DMS79 treated with DMSO at 0.1 percent for 48 hours (cell line): ENCODE measurements around the gene CHFR.
"Not testable (repeated sequence)": the region's sequence is repeated elsewhere in the genome, so short reads cannot be mapped to it uniquely, and the experiment has no call there.

Experiments
- DNase-seq: peaks from one replicate; lab custom pipeline; 2025; lab: John Stamatoyannopoulos, UW

The CHFR gene

GRCh38 chr12:132874175-132874574 lies 13.2 kb downstream of the CHFR start:
- DNase-seq = no peak

DNA sequence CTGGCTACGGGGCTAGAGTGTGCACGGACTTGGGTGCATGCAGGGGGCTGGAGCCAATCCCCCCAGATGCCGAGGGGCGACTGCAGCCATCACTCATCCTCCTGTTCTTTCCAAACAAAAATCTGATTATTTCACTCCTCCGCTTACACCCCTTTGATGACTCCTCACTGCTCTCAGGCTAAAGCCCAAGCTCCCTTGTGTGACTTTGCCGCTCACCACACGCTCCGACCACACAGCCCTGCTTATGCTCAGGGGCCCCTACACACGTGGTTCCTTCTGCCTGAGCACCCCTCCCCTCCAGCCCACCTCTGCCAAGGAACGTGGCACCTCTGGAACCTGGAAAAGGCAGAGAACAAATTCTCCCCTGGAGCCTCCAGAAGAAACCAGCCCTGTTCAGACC lies 13.7 kb downstream of the CHFR start:
- no peak for DNase-seq

- DNase-seq = no peak
These were observed 14.4 kb downstream of the CHFR start for GRCh38 chr12:132872975-132873421.

GRCh38 chr12:132872073-132872855 lies 15.1 kb downstream of the CHFR start:
- no peak for DNase-seq

DNA sequence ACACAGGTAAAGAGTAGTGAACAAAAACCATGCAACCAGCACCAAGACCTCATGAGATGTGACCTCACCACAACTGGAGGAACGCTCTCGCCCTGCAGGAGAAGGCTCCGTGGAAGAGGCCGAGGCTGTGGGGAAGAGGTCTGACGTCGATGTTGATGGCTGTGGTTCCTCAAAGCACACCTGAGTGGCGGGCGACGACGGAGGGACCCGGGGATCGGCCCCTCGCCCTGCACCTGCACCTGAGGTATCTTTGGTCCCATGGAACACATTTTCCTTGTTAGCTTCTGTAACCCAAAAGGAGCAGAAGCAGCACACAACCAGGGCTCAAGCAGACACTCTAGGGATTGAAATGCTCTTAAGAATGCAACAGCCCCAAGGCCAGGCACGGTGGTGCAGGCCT lies 17.9 kb downstream of the CHFR start:
- DNase-seq = no peak

DNA sequence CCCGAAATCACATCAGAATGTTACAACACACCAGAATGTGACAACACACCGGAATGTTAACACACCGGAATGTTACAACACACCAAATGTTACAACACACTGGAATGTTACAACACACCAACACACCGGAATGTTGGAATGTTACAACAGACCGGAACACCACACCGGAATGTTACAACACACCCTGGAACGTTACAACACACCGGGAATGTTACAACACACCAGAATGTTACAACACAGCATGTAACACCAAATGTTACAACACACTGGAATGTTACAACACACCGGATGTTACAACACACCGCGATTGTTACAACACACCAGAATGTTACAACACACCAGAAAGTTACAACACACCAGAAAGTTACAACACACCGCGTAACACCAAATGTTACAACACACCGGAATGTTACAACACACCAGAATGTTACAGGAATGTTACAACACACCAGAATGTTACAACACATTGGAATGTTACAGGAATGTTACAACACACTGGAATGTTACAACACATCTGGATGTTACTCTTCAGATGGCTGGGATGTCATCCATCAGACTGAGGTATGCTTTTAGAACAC lies 21.1 kb downstream of the CHFR start:
- DNase-seq = no peak

DNA sequence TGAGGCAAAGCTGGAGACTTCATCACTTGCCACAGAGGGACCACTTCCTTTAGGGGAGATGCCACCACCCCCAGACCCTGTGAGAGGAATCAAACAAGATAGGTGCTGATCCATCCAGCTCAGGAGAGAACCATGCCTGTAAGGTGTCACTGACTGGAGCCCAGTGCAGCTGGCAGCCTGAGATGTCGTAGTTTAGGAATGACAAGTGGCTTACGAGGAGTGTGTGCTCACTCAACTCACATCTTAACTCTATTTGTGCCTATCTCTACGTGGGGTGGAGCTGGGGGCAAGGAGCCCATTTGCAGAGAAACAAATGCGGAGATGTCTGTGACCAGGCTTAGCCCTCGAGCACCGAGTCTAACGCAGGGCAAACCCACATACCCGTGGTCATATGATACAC lies 25.8 kb downstream of the CHFR start:
- DNase-seq = no peak

DNA sequence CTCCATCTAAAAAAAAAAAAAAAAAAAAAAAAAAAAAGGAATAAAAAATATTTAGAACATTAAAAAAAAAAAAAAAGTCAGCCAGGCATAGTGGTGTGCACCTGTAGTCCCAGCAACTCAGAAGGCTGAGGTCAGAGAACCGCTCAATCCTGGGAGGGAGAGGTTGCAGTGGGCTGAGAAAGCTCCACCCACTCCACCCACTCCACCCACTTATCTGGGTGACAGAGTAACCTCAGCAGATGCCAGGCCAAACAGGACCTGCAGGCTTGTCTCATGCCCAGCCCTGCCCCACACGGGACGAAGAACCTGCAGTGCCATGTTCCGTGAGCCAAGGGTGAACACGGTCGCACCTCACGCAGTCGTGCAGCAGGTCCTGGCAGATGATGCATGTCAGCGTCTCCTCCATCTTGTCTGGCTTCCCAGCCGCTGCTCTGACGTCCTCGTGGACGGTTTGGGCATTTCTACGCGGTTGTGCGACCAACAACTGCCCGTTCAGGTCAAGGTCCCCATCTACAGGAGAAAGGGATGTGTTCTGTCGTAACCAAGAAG lies 28.6 kb downstream of the CHFR start:
- no peak for DNase-seq

- DNase-seq = not testable (repeated sequence)
These were observed 30.4 kb downstream of the CHFR start for GRCh38 chr12:132857019-132857418.

DNA sequence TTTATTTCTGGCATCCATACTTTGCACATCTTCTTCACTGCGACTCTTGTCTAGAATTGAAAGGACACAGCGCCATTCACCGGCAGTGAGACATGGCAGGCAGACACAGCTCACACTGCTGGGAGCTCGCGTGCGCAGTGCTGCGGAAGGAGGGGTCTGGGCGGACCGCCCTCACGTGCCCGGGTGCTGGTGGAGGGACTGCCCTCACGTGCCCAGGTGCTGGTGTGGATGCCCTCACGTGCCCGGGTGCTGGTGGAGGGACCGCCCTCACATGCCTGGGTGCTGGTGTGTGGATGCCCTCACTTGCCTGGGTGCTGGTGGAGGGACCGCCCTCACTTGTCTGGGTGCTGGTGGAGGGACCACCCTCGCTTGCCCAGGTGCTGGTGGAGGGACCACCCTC lies 30.8 kb downstream of the CHFR start:
- no peak for DNase-seq

DNA sequence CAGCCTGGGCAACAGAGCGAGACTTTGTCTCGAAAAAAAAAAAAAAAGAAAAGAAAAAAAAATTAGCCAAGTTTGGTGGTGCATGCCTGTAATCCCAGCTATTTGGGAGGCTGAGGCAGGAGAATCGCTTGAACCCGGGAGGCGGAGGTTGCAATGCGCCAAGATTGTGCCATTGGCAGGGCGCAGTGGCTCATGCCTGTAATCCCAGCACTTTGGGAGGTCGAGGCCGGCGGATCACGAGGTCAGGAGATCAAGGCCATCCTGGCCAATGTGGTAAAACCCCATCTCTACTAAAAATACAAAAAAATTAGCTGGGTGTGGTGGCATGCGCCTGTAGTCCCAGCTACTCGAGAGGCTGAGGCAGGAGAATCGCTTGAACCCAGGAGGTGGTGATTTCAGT lies 32.2 kb downstream of the CHFR start:
- DNase-seq = not testable (repeated sequence)

- DNase-seq = no peak
These were observed 33.9 kb downstream of the CHFR start for GRCh38 chr12:132853285-132854092.

DNA sequence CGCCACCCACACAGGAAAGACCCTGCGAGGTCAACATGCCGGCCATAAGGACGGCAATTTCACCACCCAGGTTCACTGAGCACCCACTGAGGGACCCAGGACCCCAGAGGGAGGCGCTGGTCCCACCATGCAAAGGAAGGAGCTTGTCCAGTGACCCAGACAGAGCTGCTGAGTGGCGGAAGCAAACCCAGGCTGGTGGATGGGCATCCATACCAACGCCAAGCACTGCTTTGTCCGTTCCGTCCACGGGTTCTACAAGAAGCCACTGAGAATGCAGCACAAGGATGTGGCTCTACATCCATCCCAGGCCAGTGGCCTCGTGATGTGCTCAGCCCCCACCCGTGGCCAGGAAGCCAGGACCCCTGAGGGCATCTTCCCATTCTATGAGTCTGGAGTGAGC lies 34.9 kb downstream of the CHFR start:
- DNase-seq = no peak

DNA sequence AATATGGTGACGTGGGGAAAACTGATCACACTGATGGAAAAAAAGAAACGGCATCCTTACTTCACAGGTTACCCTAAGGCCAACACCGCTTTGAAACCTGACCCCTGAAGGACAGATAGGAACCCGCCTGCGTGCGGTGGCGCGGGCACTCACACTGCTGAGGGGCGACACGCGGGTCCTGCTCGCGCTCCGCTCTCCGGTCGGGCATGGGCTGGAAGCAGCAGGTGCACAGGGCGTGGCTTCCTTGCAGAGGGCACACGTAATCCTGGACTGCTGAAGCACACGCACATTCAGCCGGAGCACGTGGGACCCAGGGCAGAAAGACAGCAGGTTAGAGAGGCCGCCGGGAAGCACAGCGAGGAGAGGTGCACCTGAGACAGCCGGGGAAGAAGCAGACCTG lies 35.9 kb downstream of the CHFR start:
- no peak for DNase-seq

GRCh38 chr12:132850291-132850690 lies 37.1 kb downstream of the CHFR start:
- DNase-seq = no peak

GRCh38 chr12:132848521-132848920 lies 38.9 kb downstream of the CHFR start:
- DNase-seq = no peak

DNA sequence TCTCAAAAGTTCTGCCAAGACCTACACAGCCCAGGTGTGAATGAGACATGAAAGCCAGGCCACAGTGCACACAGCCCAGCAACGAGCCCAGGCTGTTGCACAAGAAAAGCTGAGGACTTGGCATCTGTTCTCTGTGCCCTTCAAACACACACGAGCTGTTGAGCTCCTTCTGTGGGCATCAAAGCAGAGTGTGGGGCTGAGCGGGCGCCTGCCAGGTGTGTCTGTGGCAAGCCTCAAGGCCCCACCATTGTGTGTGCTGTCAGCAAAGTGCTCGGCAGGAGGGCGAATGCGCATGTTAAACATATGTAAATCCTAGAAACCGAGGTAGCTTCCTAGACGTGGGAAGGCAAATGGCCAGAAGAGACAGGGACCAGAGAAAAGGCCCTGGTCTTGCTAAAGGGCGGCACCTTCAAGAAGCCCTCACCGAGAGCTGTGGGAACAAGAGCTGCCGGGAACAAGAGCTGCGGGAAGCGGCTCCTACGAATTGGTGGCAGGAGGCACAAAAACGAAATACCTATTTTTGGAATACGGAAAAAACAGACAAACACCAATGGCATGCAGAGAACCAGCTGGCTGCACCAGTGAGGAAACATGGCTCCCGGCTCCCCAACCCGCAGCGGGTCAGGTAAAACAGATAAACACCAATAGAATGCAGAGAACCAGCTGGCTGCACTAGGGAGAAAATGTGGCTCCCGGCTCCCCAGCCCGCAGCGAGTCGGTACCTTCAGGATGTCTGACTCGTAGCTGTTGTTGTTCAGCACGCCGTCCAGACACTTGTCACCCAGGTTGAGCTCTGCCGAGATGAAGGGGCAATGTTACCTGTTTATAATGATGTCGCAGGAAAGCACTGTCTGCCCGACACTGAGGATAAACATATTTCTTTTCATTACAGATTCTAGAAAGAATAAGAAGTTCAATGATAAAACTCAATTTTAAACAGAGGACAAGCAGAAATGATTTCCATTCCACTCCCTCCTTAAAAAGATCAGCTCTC lies 39.7 kb downstream of the CHFR start:
- no peak for DNase-seq

GRCh38 chr12:132844681-132845080 lies 42.7 kb downstream of the CHFR start:
- not testable (repeated sequence) for DNase-seq

GRCh38 chr12:132842449-132843045 lies 44.9 kb downstream of the CHFR start:
- DNase-seq = no peak

DNA sequence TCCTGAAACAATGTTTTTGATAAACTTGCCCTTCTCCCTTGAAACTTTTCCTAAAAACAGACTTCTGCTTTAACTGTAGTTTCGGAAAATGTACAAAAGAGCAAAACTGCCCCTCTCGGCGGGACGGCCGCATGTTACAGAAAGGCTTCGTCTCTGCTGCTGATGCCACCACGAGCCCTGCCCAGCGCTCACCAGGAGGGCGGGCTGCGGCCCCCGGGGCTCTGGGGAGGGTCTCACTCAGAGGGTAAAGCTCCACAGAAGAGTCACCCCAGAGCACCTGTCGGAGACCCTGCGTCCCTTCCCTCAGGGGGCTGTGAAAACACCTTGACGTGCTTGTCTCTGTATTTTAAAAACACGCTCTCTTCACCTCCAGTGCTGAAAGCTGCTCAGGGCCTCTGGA lies 46.3 kb downstream of the CHFR start:
- no peak for DNase-seq

- no peak for DNase-seq
These were observed 46.9 kb downstream of the CHFR start for GRCh38 chr12:132840536-132840935.
